Stimulated activated CD4-positive, alpha-beta T cell treated with anti-CD3 and anti-CD28 coated beads, Interleukin-1b, Interleukin-23, amount 100 ng/mL, for 1 hour (primary cell): Measurements from ENCODE around the gene PRR19.

Experiments used
- DNase-seq, 2 donors: peaks; one replicate each; pipeline ENCODE4 v3.0.0-alpha.2; 2020; ENCODE audit warnings: low read depth in 2 of 2

The PRR19 gene

GRCh38 chr19:42283188-42284065 is 18.5 kb upstream of the PRR19 start:
- DNase-seq = peak; percentile 92 to 96

GRCh38 chr19:42284066-42284501 is 17.8 kb upstream of the PRR19 start:
- peak; percentile 65 to 74 for DNase-seq

- no peak for DNase-seq
These were observed 17.2 kb upstream of the PRR19 start for GRCh38 chr19:42284591-42285341.

- no peak for DNase-seq
These were observed 16.4 kb upstream of the PRR19 start for GRCh38 chr19:42285541-42285941.

GRCh38 chr19:42285988-42286348 is 16.0 kb upstream of the PRR19 start:
- no peak for DNase-seq

- DNase-seq = no peak
These were observed 15.4 kb upstream of the PRR19 start for GRCh38 chr19:42286349-42287016.

GRCh38 chr19:42287017-42287826 is 14.7 kb upstream of the PRR19 start:
- no peak for DNase-seq

- no peak for DNase-seq
These were observed 14.2 kb upstream of the PRR19 start for GRCh38 chr19:42287827-42288107.

- DNase-seq = no peak
These were observed 13.5 kb upstream of the PRR19 start for GRCh38 chr19:42288387-42288786.

GRCh38 chr19:42288881-42289555 is 12.9 kb upstream of the PRR19 start:
- no peak for DNase-seq

- no peak for DNase-seq
These were observed 12.3 kb upstream of the PRR19 start for GRCh38 chr19:42289556-42290041.

GRCh38 chr19:42290136-42290522 is 11.8 kb upstream of the PRR19 start:
- DNase-seq = no peak

GRCh38 chr19:42290523-42291434 is 11.2 kb upstream of the PRR19 start:
- DNase-seq = peak in 1 of 2 donors; percentile 36

GRCh38 chr19:42291435-42291810 is 10.5 kb upstream of the PRR19 start:
- no peak for DNase-seq

GRCh38 chr19:42292042-42292960 is 9.6 kb upstream of the PRR19 start:
- no peak for DNase-seq

- DNase-seq = no peak
These were observed 9.0 kb upstream of the PRR19 start for GRCh38 chr19:42292963-42293362.

- no peak for DNase-seq
These were observed 8.4 kb upstream of the PRR19 start for GRCh38 chr19:42293540-42293939.

- no peak for DNase-seq
These were observed 8.0 kb upstream of the PRR19 start for GRCh38 chr19:42293948-42294347.
